ENCODE data around the gene NEDD8.

DNA sequence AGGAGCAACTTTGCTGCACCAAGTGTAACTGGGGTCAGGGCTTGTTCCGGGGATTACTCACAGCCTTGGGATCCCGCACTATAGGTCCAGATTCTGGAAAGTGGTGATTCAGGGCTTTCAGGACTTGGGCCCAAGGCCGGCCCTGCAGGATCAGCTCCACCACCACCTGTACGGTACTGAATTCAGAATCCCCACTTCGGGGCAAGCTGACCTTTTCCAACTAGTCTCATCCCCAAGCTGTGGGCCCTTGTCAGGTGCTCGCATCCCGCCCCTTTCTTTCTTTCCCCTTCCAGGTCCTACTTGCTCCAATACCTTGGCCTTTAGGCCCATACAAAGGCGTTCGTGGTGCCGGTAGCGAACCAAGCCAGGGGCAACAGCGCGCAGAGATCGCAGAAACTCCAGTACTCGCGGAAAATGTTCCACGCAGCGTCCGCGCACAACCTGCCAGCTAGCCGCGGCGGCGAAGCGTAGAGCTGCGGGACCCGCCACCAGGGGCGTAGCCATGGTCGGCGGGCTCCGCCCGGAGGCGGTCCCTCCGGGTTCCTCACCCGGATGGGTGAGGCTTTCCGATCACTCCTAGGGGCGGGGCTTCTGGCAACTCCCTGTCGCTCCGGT lies 9.8 kb upstream of the NEDD8 start:
- TF ChIP-seq, protein P1, sequence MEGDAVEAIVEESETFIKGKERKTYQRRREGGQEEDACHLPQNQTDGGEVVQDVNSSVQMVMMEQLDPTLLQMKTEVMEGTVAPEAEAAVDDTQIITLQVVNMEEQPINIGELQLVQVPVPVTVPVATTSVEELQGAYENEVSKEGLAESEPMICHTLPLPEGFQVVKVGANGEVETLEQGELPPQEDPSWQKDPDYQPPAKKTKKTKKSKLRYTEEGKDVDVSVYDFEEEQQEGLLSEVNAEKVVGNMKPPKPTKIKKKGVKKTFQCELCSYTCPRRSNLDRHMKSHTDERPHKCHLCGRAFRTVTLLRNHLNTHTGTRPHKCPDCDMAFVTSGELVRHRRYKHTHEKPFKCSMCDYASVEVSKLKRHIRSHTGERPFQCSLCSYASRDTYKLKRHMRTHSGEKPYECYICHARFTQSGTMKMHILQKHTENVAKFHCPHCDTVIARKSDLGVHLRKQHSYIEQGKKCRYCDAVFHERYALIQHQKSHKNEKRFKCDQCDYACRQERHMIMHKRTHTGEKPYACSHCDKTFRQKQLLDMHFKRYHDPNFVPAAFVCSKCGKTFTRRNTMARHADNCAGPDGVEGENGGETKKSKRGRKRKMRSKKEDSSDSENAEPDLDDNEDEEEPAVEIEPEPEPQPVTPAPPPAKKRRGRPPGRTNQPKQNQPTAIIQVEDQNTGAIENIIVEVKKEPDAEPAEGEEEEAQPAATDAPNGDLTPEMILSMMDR (conservative IDR thresholded peaks at IDR 0.05; ENCODE audit: low read depth, low read length), result peak; percentile 45
- TF ChIP-seq MAFK (IDR thresholded peaks at IDR 0.05; ENCODE audit: low read depth, low read length) (0 out of 2 replicates have a peak, but pooled peaks have one; percentile 29), POLR2A (IDR thresholded peaks at IDR 0.05; ENCODE audit: low read depth, low read length) (no peak), RFX5 (IDR thresholded peaks at IDR 0.05; ENCODE audit: low read depth, low read length) (no peak), USF2 (IDR thresholded peaks at IDR 0.05; ENCODE audit: low read depth, low read length) (no peak), NFE2L2 (IDR thresholded peaks at IDR 0.05; ENCODE audit: low read depth, low read length) (no peak), CEBPB (IDR thresholded peaks at IDR 0.05; ENCODE audit: low read depth, low read length) (no peak), ELK1 (IDR thresholded peaks at IDR 0.05; ENCODE audit: borderline replicate concordance, low read depth, low read length) (no peak), RCOR1 (IDR thresholded peaks at IDR 0.05; ENCODE audit: insufficient replicate concordance, low read length) (no peak), BHLHE40 (IDR thresholded peaks at IDR 0.05; ENCODE audit: low read depth, low read length) (no peak), CHD1 (IDR thresholded peaks at IDR 0.05; ENCODE audit: low read depth, low read length) (no peak)

Measured in IMR-90 (cell line).